Measurements from ENCODE around the gene MRPL45. TPM values are rescaled to one million over a fixed set of nuclear protein-coding genes. Genes with fewer than 3 reads are reported as not detected.
A peak's percentile ranks its signal among the peaks of the same experiment; 100 is the strongest.

MRPL45 gene
- polyA plus RNA-seq, 4 donors, result 30.8 to 56.1 (median 41.3) TPM

- H3K4me1 ChIP-seq (ENCODE audit: control insufficient read depth in 3 of 3, insufficient read depth in 2 of 3, low read depth in 1 of 3, low read length in 2 of 3), result no peaks in the 10 kb centered on the region
- DNase-seq (no peak), FAIRE-seq (no peak)
- peaks cover 1 to 33% (median 2%) of the 10 kb centered on the region in 3 donors for H3K36me3 ChIP-seq (ENCODE audit: control insufficient read depth in 3 of 3, insufficient read depth in 2 of 3, low read depth in 1 of 3, low read length in 3 of 3)
- 77 to 87% (median 82%) methylated on average over 3 of the region's 3 CpGs for WGBS, 3 donors
- H3K9me3 ChIP-seq (ENCODE audit: control insufficient read depth in 2 of 2, insufficient read depth in 1 of 2, low read depth in 1 of 2, low read length in 1 of 2), result no peaks in the 10 kb centered on the region
- H3K27ac ChIP-seq (ENCODE audit: low read depth in 1 of 3, low read length in 2 of 3), result no peak overlapping the region
- H3K4me3 ChIP-seq (ENCODE audit: low read depth in 1 of 3, low read length in 3 of 3), result no peak overlapping the region
- no peaks in the 10 kb centered on the region for H3K27me3 ChIP-seq (ENCODE audit: control insufficient read depth in 3 of 3, insufficient read depth in 3 of 3, low read length in 3 of 3)
These were observed 20.1 kb downstream of the MRPL45 start for GRCh38 chr17:38317081-38317480.

DNA sequence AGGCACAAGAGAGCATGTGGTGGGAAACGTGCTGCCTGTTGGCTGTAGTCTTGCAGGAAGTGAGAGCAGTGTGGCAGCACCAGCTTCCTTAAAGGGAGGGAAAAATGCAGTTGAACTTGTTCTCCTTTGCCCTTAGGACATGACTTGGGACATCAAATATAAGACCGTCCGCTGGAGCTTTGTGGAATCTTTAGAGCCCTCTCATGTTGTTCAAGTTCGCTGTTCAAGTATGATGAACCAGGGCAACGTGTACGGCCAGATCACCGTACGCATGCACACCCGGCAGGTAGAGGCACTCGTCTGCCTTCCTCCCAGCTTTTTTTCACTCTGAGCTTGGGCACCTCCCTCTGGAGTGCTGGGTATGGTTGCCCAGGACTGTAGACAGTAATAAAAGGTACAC, 23.5 kb downstream of the MRPL45 start:
- no peak for FAIRE-seq
- WGBS, 3 donors, result 89 to 91% (median 91%) methylated on average over 10 of the region's 10 CpGs
- Histone ChIP-seq H3K27me3 (ENCODE audit: control insufficient read depth in 3 of 3, insufficient read depth in 3 of 3, low read length in 3 of 3) (no peaks in the 10 kb centered on the region), H3K36me3 (ENCODE audit: control insufficient read depth in 3 of 3, insufficient read depth in 2 of 3, low read depth in 1 of 3, low read length in 3 of 3) (peaks cover 1 to 40% (median 2%) of the 10 kb centered on the region in 3 donors), H3K27ac (ENCODE audit: low read depth in 1 of 3, low read length in 2 of 3) (no peak overlapping the region), H3K4me3 (ENCODE audit: low read depth in 1 of 3, low read length in 3 of 3) (no peak overlapping the region), H3K9me3 (ENCODE audit: control insufficient read depth in 2 of 2, insufficient read depth in 1 of 2, low read depth in 1 of 2, low read length in 1 of 2) (no peaks in the 10 kb centered on the region), H3K4me1 (ENCODE audit: control insufficient read depth in 3 of 3, insufficient read depth in 2 of 3, low read depth in 1 of 3, low read length in 2 of 3) (peaks cover 0 to 16% (median 0%) of the 10 kb centered on the region in 3 donors)
- DNase-seq, result no peak

DNA sequence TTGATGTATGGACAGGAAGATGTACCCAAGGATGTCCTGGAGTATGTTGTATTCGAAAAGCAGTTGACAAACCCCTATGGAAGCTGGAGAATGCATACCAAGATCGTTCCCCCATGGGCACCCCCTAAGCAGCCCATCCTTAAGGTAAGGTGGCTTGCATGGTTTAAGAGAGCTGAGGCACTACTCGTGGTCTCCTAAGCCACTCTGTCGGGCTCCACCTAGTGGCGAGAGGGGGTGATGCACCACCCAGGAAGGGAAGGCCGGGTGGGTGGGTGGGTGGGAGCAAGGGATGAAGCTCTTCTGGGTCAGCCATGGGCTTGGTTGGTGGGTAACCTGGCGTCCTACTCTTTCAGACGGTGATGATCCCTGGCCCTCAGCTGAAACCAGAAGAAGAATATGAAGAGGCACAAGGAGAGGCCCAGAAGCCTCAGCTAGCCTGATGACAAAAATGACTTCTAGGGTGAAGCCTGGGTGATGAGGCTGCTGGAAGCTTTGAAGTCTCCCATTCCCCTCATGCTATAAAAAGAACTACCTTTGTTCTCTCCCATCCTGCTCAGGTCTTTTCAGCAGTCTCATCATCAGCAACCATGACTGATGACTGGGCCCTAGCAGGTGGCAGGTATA, 25.3 kb downstream of the MRPL45 start:
- no peaks in the 10 kb centered on the region for H3K9me3 ChIP-seq (ENCODE audit: control insufficient read depth in 2 of 2, insufficient read depth in 1 of 2, low read depth in 1 of 2, low read length in 1 of 2)

DNA sequence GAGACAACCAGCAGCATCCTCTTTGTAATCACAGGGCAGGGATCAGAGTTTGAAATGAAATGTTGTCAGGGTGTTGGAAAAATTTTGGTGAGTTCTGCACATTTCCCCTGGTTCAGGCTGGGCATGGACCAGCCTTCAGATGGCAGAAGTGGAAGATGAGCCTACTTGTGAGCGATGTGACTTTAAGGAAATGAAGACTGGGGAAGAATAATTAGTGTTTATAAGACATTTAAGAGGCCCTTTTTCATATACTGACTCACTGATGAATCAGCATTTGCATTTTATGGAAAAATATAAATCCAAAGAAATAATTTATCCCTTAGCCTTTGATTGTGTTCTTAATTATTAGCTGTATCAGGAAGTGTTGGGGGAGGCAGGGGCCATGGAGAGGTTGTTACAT, 25.9 kb downstream of the MRPL45 start:
- Histone ChIP-seq H3K36me3 (ENCODE audit: control insufficient read depth in 3 of 3, insufficient read depth in 2 of 3, low read depth in 1 of 3, low read length in 3 of 3) (peaks cover 1 to 31% (median 2%) of the 10 kb centered on the region in 3 donors), H3K9me3 (ENCODE audit: control insufficient read depth in 2 of 2, insufficient read depth in 1 of 2, low read depth in 1 of 2, low read length in 1 of 2) (no peaks in the 10 kb centered on the region), H3K4me1 (ENCODE audit: control insufficient read depth in 3 of 3, insufficient read depth in 2 of 3, low read depth in 1 of 3, low read length in 2 of 3) (peaks cover 0 to 23% (median 0%) of the 10 kb centered on the region in 3 donors), H3K27ac (ENCODE audit: low read depth in 1 of 3, low read length in 2 of 3) (no peak overlapping the region), H3K27me3 (ENCODE audit: control insufficient read depth in 3 of 3, insufficient read depth in 3 of 3, low read length in 3 of 3) (no peaks in the 10 kb centered on the region), H3K4me3 (ENCODE audit: low read depth in 1 of 3, low read length in 3 of 3) (no peak overlapping the region)
- FAIRE-seq (no peak), DNase-seq (no peak)
- WGBS, 3 donors, result 96 to 100% (median 98%) methylated on average over 1 of the region's 1 CpG

More for the DNA sequence above, 25.3 kb downstream of the MRPL45 start:
- peaks cover 1 to 31% (median 2%) of the 10 kb centered on the region in 3 donors for H3K36me3 ChIP-seq (ENCODE audit: control insufficient read depth in 3 of 3, insufficient read depth in 2 of 3, low read depth in 1 of 3, low read length in 3 of 3)
- H3K27me3 ChIP-seq (ENCODE audit: control insufficient read depth in 3 of 3, insufficient read depth in 3 of 3, low read length in 3 of 3), result no peaks in the 10 kb centered on the region
- DNase-seq (peak; percentile 55 to 66), FAIRE-seq (no peak)
- 25 to 44% (median 25%) methylated on average over 5 to 8 of the region's 8 CpGs for WGBS, 3 donors
- no peak overlapping the region for H3K27ac ChIP-seq (ENCODE audit: low read depth in 1 of 3, low read length in 2 of 3)
- no peak overlapping the region for H3K4me3 ChIP-seq (ENCODE audit: low read depth in 1 of 3, low read length in 3 of 3)
- H3K4me1 ChIP-seq (ENCODE audit: control insufficient read depth in 3 of 3, insufficient read depth in 2 of 3, low read depth in 1 of 3, low read length in 2 of 3), result peaks cover 0 to 23% (median 0%) of the 10 kb centered on the region in 3 donors

DNA sequence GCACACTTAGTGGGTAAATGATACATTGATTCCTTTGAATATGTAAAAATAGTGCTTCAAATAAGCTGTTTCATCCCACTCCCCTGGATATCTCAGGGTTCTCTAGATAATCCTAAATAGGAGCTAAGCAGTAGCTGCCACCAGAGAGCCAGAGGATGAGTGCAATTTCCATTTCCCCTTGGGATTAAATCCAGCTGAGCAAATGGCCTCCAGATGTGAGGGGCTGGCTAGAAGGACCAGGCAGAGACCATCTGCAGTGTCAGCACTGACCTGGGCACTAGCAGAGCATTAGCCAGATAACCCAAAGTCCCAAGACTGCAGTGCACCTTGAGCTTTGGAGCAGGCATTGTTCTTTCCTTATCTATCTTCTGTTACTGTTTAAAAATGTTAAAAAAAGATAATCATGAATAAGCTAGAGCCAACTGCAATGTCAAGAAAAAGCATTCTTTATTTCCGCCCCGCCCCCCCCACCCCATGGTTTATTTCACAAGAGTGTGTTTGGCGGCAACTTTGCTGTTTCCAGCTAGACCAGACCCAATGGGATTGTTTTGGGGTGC, 27.3 kb downstream of the MRPL45 start:
- no peak overlapping the region for H3K4me3 ChIP-seq (ENCODE audit: low read depth in 1 of 3, low read length in 3 of 3)
- peaks cover 0 to 23% (median 0%) of the 10 kb centered on the region in 3 donors for H3K4me1 ChIP-seq (ENCODE audit: control insufficient read depth in 3 of 3, insufficient read depth in 2 of 3, low read depth in 1 of 3, low read length in 2 of 3)
- peak overlapping the region in 1 of 3 donors; percentile 52 for H3K27ac ChIP-seq (ENCODE audit: low read depth in 1 of 3, low read length in 2 of 3)
- FAIRE-seq, result no peak
- peaks cover 1 to 29% (median 2%) of the 10 kb centered on the region in 3 donors for H3K36me3 ChIP-seq (ENCODE audit: control insufficient read depth in 3 of 3, insufficient read depth in 2 of 3, low read depth in 1 of 3, low read length in 3 of 3)
- no peaks in the 10 kb centered on the region for H3K9me3 ChIP-seq (ENCODE audit: control insufficient read depth in 2 of 2, insufficient read depth in 1 of 2, low read depth in 1 of 2, low read length in 1 of 2)
- H3K27me3 ChIP-seq (ENCODE audit: control insufficient read depth in 3 of 3, insufficient read depth in 3 of 3, low read length in 3 of 3), result no peaks in the 10 kb centered on the region
- peak in 1 of 2 donors; percentile 66 for DNase-seq
- WGBS, 3 donors, result 36 to 54% (median 54%) methylated on average over 3 of the region's 3 CpGs

- WGBS, 3 donors, result 60 to 78% (median 77%) methylated on average over 2 of the region's 2 CpGs
- no peak overlapping the region for H3K4me3 ChIP-seq (ENCODE audit: low read depth in 1 of 3, low read length in 3 of 3)
- peaks cover 1 to 26% (median 2%) of the 10 kb centered on the region in 3 donors for H3K36me3 ChIP-seq (ENCODE audit: control insufficient read depth in 3 of 3, insufficient read depth in 2 of 3, low read depth in 1 of 3, low read length in 3 of 3)
- H3K9me3 ChIP-seq (ENCODE audit: control insufficient read depth in 2 of 2, insufficient read depth in 1 of 2, low read depth in 1 of 2, low read length in 1 of 2), result no peaks in the 10 kb centered on the region
- peak overlapping the region in 1 of 3 donors; percentile 52 for H3K27ac ChIP-seq (ENCODE audit: low read depth in 1 of 3, low read length in 2 of 3)
- peaks cover 0 to 23% (median 0%) of the 10 kb centered on the region in 3 donors for H3K4me1 ChIP-seq (ENCODE audit: control insufficient read depth in 3 of 3, insufficient read depth in 2 of 3, low read depth in 1 of 3, low read length in 2 of 3)
- FAIRE-seq (no peak), DNase-seq (no peak)
- H3K27me3 ChIP-seq (ENCODE audit: control insufficient read depth in 3 of 3, insufficient read depth in 3 of 3, low read length in 3 of 3), result no peaks in the 10 kb centered on the region
These were observed 27.8 kb downstream of the MRPL45 start for GRCh38 chr17:38324772-38325171.

- Histone ChIP-seq H3K4me1 (ENCODE audit: control insufficient read depth in 3 of 3, insufficient read depth in 2 of 3, low read depth in 1 of 3, low read length in 2 of 3) (peaks cover 0 to 23% (median 0%) of the 10 kb centered on the region in 3 donors), H3K36me3 (ENCODE audit: control insufficient read depth in 3 of 3, insufficient read depth in 2 of 3, low read depth in 1 of 3, low read length in 3 of 3) (peaks cover 1 to 25% (median 2%) of the 10 kb centered on the region in 3 donors), H3K27me3 (ENCODE audit: control insufficient read depth in 3 of 3, insufficient read depth in 3 of 3, low read length in 3 of 3) (no peaks in the 10 kb centered on the region), H3K4me3 (ENCODE audit: low read depth in 1 of 3, low read length in 3 of 3) (no peak overlapping the region), H3K27ac (ENCODE audit: low read depth in 1 of 3, low read length in 2 of 3) (peak overlapping the region in 1 of 3 donors; percentile 52), H3K9me3 (ENCODE audit: control insufficient read depth in 2 of 2, insufficient read depth in 1 of 2, low read depth in 1 of 2, low read length in 1 of 2) (no peaks in the 10 kb centered on the region)
- 25 to 36% (median 34%) methylated on average over 5 of the region's 5 CpGs for WGBS, 3 donors
- FAIRE-seq, result no peak
- DNase-seq, result no peak
These were observed 28.4 kb downstream of the MRPL45 start for GRCh38 chr17:38325221-38325851.

- Histone ChIP-seq H3K4me1 (ENCODE audit: control insufficient read depth in 3 of 3, insufficient read depth in 2 of 3, low read depth in 1 of 3, low read length in 2 of 3) (peaks cover 0 to 23% (median 0%) of the 10 kb centered on the region in 3 donors), H3K27me3 (ENCODE audit: control insufficient read depth in 3 of 3, insufficient read depth in 3 of 3, low read length in 3 of 3) (no peaks in the 10 kb centered on the region), H3K9me3 (ENCODE audit: control insufficient read depth in 2 of 2, insufficient read depth in 1 of 2, low read depth in 1 of 2, low read length in 1 of 2) (no peaks in the 10 kb centered on the region), H3K36me3 (ENCODE audit: control insufficient read depth in 3 of 3, insufficient read depth in 2 of 3, low read depth in 1 of 3, low read length in 3 of 3) (peaks cover 0 to 11% (median 0%) of the 10 kb centered on the region in 3 donors), H3K4me3 (ENCODE audit: low read depth in 1 of 3, low read length in 3 of 3) (no peak overlapping the region), H3K27ac (ENCODE audit: low read depth in 1 of 3, low read length in 2 of 3) (no peak overlapping the region)
- FAIRE-seq (no peak), DNase-seq (no peak)
- 77 to 81% (median 79%) methylated on average over 8 of the region's 8 CpGs for WGBS, 3 donors
These were observed 30.2 kb downstream of the MRPL45 start for GRCh38 chr17:38326996-38327792.

All from small intestine (tissue), 7 donors.